HG02870 (cell line): Measurements from ENCODE around the gene CNKSR2.

ENCODE experiments used
- ATAC-seq: cut with Tn5 transposase; IDR thresholded peaks from one replicate; pipeline ENCODE4 v1.9.1; 2021; ENCODE audit warnings: mild to moderate bottlenecking, moderate library complexity; ENCODE audit not compliant: unreplicated experiment

Gene CNKSR2

DNA sequence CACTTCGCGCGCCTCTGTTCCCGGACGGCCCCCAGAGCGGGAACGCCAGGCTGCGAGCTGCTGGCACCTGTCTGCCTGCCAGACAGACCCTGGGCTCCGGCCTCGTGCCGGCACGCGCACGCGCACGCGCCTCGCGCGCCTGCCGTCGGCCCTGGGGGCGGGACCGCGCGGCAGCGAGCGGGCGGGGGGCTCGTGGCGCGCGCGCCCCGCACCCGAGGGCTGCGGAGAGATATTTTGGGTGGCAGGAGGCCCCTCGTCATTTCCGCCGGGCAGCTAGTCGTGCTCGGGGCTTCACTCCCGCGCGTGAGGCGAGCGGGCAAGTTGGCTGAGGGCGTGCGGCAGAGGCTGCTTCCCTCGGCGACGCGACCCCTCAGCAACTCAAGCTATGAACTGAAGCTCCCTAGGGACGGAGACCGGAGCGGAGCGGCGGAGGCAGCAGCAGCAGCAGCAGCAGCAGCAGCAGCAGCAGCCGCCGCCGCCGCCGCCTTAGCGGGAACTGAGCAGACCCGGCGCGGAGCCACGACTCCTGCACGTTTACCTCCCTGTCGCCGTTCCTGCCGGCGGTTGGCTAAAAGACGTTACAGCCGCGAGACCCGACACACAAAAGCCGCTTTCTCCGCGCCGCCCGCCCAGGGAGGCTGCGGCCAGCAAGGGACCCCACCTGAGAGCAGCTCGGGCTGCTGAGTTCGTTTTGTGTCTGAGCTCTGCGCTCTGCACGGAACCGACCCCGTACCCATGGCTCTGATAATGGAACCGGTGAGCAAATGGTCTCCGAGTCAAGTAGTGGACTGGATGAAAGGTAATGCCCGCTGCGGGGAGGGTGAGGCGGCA, at the start of gene CNKSR2:
Gene CNKSR2, plus strand, starts transcription at position 256 of the 831 bp plus-strand sequence. Its CDS starts 480 bp downstream, at position 736.
- ATAC-seq = peak; percentile 61

DNA sequence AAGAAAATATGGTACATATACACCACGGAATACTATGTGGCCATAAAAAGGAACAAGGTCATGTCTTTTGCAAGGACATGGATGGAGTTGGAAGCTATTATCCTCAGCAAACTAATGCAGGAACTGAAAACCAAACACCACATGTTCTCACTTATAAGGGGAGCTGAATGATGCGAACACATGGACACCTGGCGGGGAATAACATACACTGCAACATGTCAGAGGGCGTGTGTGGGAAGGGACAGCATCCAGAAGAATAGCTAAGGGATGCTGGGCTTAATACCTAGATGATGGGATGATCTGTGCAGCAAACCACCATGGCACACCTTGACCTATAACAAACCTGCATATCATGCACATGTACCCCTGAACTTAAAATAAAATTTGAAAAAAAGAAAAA, 19.5 kb upstream of the CNKSR2 start:
- no peak for ATAC-seq

DNA sequence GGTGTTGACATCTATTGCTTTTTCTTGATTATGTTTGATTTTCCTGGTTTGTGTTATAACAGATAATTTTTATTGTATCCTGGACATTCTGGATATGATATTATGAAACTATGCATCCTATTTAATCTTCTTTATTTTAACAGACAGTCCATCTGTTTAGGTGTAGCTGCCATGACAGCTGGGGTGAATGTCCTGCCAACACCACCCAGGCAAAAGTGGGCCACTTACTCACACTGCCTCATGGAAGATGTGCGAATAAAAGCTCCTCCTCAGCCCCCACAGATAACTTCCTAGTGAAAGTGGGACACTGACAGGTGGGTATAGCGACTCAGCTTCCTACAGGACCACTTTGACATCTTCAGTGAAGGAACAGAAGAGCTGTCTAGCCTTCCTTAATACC, 18.4 kb upstream of the CNKSR2 start:
- ATAC-seq = no peak

DNA sequence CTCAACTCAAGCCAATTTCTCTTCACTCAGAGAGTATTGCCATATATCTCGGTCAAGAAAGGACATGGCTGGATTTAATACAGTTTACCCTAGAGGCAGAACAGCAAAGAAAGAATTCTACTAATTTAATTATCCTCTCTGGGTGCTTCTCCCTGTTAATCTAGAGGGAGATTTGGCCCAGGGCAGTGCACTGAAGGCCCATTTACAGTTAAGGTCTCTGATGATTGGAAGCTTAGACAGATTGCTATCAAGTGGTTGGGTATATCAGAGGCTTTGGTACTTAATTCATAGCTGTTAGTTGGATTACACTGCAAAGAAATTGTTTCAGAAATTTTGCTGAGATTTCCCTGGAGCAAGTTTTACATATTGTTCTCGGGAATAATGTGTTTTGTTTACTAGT, 4.6 kb upstream of the CNKSR2 start:
- no peak for ATAC-seq

DNA sequence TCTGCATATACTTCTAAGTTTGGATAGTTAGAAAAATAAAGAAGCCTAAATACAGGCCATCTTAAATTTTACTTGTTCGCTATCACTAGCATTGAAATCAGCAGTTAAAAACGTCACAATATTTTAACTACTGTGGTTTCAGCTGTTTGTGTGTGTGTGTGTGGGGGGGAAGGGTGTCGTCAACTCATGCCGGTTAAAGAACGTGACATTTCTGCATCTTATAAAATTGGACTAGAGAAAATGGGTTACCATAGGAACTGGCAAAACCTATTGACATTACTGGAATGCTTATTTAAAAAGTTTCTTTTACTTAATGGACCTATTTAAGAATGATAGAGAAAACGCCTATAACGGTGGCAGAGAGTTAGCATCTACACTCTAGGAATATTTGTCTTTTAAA, 1.2 kb upstream of the CNKSR2 start:
- ATAC-seq = no peak

DNA sequence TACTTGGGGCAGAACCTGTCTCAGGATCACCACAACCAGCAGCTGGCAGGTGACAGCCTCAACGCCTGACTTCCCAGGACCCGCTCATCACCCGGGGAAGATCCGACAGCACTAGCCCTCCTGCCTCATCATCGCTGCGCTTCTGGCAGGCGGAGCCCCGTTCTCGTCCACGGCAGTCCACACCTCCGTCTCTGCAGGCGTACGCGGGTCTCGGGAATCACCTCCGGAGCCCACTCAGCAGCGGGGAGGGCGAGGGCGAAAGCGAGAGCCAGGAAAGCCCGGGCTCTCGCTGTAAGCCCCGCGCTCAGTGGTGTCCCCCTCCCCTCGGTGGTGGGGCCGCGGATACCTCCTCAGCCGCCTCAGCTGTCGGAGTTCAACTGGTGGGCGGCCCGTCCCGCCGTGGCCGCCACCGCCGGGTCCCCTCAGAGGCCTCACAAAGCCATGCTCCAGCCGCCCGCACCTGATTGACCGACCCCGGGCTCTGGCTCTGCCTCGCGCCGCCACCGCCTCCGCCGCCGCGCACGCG, 518 bp upstream of the CNKSR2 start:
- ATAC-seq = peak; percentile 35

DNA sequence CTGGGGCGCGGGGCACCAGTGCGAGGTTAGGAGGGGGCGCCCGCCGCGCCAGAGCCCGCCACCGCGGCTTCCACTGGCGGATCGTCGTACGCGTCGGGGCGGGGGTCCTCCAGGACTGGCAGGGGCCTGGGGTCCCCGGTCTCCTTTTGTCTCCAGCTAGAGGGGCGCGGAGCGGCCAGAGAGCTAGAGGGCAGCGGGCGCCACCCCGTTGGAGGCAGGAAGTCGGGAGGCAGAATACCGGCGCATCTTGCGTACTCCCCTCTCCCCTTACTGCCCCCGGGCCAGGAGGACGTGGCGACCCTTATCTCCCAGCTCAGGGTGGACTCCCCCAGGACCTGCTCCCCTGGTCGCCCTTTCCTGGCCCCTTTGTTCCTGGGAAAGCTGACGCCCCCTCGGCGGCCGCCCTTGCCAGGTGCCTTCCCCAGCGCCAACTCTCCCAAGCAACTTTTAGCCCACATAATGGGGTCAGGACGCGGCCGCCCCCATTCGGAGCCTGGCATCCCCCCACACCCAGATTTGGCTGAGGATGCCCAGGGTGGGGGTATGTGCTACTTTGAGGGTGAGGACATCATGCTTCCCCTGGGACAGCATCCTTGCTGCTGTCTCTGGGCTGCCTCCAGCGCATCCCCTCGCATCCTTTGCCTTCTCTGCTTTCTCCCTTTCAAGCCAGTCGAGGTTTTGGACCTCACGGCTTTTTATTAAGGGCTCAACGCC, 933 bp downstream of the CNKSR2 start:
- peak; percentile 3 for ATAC-seq

DNA sequence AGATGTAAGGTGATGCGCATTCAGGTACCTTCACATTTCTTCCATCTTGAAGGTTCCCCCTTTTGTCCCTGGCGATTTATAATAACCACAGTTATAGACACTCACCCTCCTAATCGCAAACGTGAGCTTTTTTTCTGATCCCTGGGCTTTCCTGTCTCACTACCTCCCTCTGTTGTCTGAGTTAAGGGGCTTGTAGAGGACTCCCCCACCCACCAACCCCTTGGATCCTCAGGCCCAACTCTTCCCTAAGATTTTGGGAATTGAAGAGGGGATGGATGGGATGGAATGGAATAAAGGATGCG, 1.4 kb downstream of the CNKSR2 start:
- ATAC-seq = no peak

DNA sequence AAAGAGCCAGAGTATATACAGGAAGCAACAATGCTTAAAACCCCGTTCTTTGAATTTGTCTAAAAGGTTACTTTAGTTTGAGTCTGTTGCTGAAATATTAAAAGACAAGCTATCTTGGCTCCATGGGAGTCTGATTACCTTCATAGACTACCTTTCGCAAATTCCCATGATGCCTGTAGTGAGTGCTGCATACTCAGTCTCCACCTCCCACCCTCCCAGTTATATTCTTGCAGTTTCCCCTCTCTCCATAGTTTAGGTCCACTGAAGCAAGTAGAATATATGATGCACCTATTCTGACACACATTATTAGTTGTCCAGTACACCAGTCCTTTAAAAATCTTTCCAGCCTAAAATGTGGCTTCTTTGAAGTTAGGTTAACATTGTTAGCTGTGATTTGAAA, 2.4 kb downstream of the CNKSR2 start:
- ATAC-seq = no peak

DNA sequence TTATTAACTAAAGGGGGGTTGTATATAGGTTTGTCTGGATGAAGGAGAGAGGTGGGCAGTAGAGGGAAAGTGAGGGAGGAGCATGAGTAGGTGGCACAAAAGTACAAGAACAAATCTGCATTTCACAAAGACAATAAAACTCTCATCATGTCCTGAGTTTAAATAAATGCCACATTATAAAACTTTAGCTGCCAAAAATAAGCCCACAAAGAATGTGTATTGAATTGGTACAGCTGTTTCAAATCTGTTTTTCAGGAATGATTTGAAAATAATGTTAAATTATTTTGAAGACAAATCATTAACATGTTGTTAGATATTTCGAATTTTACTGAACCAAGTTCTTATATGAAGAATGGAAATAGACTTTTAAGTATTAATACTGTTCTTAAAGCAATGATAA, 5.8 kb downstream of the CNKSR2 start:
- no peak for ATAC-seq

DNA sequence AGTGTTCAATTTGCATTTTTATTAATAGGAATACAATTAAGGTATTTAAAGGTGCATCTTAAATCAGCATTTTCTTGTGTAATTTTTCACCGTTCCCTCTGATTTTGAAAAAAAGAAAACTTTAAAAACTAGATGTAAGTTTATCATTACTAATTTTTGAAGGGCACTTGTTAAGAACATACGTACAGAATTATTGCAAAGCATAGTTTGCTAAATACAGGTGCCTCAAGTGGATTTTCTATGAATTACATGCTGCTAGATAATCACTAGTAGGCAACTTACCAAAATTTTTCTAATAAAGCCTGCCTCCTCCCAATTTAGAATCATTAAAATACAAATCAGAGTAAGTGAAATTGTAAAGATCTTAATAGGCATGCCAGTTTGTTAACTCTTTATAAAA, 8.5 kb downstream of the CNKSR2 start:
- peak; percentile 67 for ATAC-seq

DNA sequence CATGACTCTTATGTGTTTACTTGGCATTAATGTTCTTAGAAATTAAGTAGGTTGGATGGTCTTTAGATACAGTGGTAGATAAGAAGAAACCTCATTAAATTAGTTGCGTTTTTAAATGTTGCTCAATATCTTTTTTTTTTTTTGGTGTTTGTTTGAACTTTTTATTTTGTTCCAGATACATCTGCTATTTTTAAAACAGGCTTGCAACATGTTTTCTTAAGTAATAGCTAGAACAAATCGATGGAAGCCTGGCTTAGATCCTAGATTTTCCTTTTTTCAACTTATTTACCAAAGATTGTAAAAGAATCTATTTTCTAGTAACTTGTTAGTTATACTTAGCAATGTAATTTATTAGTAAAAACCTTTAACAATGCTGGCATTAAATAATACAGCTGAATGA, 9.3 kb downstream of the CNKSR2 start:
- ATAC-seq = no peak

DNA sequence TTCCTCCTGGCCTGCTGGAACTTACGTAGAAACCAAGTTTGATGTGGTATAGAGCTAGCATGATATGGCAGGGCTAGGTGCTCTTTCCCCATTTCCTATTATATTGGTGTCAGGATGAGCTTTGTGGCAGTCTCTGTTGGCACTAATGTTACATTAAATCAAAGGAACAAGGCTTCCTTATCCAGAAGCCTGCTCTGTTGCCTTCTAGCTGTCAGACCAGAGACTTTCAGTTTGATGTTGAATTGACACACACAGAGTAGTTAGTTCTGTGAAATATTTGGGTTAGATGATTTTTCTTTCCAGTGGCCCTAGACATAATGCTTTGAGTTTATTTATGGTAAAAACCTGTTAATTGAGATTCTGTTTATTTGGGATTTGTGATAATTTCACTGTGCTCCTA, 10.0 kb downstream of the CNKSR2 start:
- no peak for ATAC-seq

DNA sequence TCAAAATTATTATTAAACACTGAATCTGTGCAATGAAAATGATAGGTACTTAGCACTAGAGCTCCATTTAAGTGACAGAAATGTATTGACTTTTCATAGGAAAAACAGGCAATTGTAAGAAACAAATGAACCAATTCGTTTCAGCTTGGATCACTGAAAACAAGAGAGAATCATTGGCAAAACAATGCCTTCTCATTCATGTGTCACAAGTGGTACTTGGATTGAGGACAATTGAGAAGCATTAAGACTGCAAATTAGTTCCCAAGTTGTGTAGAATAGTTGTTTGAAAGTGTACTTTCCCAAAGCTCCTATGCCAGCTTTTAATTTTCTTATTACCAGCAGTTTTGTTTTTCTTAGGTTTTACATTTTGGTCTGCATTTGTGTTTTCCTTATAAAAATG, 20.6 kb downstream of the CNKSR2 start:
- ATAC-seq = no peak

DNA sequence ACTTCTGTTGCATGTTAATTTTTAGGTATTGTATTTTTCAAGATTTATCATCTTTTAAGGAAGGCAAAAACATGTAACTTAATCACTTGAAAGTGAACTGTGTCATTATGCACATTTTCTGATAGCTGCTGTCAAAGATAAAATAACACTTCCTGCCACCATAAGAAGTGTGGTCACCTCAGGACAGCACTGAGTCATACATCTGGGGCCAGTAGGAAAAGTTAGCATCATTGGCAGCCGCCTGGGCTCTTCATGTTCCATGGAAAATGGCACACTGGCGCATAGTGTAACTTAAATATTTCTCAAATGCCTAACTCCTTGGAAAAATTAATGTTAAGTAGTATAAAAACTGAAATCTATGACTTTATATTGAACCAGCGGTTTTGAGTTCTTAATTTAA, 24.2 kb downstream of the CNKSR2 start:
- no peak for ATAC-seq

DNA sequence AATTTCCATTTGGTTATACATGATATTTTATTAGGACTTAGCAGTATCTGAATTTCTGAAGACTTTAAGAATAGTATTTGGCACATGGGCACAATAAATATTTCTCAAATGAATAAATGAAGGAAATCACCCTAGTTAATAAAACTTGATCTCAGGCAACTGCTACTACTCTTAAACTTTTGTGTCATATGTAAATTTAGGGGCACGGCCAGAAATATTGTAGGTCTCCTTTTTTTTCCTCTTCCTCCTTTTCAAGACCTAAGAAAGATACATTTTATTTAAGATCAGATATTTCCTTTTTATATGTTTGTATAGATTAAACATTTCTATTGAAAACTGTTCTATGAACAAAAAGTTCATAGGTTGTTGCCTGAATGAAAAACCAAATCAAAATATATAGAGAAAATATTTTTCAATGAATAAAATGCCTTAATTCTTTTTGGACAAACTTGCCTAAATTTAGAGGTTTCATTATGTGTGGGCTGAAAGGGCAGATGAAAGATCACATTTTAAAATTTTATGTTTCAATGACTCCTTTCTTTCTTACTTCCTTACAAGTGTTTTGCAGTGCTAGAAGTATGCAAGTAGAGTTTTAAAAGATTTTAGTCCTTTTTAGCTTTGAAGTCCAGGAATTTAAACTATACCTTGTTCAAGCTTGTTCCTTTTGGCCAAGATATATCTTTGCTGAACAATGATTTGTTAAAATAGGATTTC, 26.3 kb downstream of the CNKSR2 start:
- no peak for ATAC-seq

DNA sequence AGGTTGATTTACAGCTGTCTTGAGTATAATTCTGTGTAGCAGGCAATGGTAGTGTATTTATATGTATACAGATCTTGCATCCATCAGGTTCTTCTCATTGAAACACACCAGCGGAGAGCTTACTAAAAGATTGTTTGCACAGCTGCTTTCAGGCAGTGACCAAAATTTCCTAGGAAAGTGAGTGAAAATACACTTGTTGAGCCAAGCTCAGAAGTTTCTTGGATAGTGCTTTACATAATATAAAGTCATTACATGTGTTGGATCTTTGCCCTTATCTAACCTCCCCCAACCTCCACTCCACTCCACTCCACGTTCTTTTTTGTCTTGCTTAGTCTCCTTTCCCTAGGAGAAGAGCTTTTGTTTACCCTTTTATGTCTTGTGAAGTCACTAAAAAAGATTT, 34.1 kb downstream of the CNKSR2 start:
- ATAC-seq = no peak

DNA sequence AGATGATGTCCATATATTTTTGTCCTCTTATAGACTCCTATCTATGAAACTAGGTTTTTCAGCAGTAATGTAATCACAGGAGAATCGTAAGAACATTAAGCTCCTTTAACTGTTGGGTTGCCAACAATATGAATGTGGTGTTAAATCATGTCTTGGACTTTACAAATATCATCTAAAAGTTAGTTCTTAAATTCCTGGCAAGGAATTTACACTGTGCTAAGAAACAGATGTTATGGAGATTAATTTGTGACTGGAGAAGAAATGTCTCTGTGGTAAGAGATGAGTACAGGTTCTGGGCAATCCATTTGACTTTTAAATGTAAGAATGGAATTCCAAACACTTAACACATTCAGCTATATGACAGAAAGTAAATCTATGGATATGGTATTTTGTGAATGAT, 34.6 kb downstream of the CNKSR2 start:
- no peak for ATAC-seq

DNA sequence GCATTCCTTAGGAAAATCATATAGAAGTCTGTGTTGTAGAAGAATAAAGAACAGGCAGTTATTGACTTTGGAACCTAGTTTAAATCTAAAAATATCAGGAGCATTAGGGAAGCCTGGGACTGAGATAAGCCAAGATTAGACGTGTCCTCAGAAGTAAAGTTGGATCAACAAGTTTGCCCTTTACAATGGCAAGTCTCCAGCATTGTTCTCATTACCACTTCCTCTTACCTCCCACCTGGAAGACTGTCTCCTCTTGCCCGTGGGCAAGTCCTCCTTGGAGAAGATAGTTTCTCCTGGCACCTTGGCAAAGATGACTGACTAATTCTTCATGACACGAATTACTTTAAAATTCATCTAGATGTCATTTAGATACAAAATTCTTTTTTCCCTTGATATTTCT, 37.8 kb downstream of the CNKSR2 start:
- ATAC-seq = no peak

DNA sequence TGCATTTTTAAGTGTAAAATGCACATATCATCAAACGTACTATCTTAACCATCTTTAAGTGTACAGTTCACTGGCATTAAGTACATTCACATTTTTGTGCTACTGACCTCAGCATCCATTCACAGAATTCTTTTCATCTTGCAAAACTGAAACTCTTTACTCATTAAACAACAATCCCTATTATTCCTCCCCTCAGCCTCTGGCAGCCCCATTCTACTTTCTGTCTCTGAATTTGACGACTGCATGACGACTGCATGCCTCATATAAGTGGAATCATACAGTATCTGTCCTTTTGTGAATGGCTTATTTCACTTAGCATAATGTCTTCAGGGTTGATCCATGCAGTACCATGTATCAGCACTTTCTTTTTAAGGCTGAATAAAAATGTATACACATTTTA, 38.7 kb downstream of the CNKSR2 start:
- ATAC-seq = no peak

DNA sequence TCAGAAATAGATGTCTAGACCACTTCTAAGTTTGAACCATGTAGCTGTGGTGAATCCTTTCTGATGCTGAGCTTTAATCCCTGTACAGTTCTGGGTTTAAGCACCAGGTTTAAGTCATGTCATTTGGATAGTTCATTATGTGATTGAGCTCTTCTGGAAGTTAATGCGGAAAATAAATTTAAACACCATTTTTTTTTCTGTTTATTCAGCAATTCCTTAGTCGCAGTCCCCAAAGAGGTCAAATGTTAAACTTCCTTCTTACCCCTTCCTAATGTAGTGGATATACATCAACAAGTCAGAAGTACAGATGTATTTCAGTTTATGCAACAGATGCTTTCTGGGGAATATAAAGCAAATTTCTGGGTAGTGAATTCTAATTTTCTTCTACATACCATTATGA, 52.9 kb downstream of the CNKSR2 start:
- ATAC-seq = no peak

DNA sequence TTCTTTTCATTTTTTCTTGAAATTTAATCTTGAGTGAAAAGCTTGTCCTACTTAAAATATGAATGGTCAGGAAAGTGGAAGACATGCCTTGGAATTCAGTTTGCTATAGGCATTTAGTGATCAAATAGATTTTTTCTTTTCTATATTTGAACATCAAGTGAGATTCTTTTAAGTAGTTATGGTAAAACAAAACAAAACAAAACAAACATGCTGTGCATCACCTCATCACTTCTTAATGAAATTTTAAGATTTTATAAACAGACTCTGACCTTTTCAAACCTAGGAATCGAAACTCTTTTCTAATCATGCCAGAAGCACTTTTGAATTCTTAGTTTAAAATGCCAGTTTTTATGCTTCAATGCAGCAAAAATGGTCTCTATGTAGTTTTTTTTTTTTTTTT, 62.8 kb downstream of the CNKSR2 start:
- no peak for ATAC-seq
